Keratinocyte (primary cell): ENCODE measurements around the gene TRAF3IP3. TPM values are rescaled to one million over a fixed set of nuclear protein-coding genes. Genes with fewer than 3 reads are reported as not detected.

Source experiments
- DNase-seq: peaks from one replicate; pipeline ENCODE4 v3.0.0-alpha.2; 2011; ENCODE audit warnings: low read depth, missing footprints, low spot score
- FAIRE-seq: peaks from 2 replicates; lab custom pipeline; 2011; peaks lifted over from hg19 to GRCh38; lab: Jason Lieb, UNC
- H2AFZ ChIP-seq: 2 replicates; pipeline ENCODE4 v1.6.0; 2012; ENCODE audit warnings: low read length, control low read depth, inconsistent platforms; ENCODE audit not compliant: control insufficient read depth
- H3K27ac ChIP-seq: 2 replicates; pipeline ENCODE4 v1.5.1; 2011; ENCODE audit warnings: low read length; ENCODE audit not compliant: control insufficient read depth, insufficient read depth
- H3K27me3 ChIP-seq: 3 replicates; pipeline ENCODE4 v1.6.0; 2011; ENCODE audit warnings: low read length; ENCODE audit not compliant: control insufficient read depth, insufficient read depth; ENCODE audit errors: extremely low read depth
- H3K36me3 ChIP-seq, 2 experiments: 2 replicates in 1 of 2; 3 replicates in 1 of 2; pipeline ENCODE4 v1.5.1; 2011; ENCODE audit warnings: low read length in 2 of 2, mild to moderate bottlenecking in 1 of 2; ENCODE audit not compliant: control insufficient read depth in 2 of 2, insufficient read depth in 2 of 2; ENCODE audit errors: extremely low read depth in 1 of 2
- H3K4me1 ChIP-seq: 3 replicates; pipeline ENCODE4 v1.5.1; 2011; ENCODE audit warnings: low read length; ENCODE audit not compliant: control insufficient read depth, insufficient read depth; ENCODE audit errors: extremely low read depth
- H3K4me2 ChIP-seq: 3 replicates; pipeline ENCODE4 v1.6.0; 2011; ENCODE audit warnings: low read depth, low read length; ENCODE audit not compliant: control insufficient read depth, insufficient read depth; ENCODE audit errors: extremely low read depth
- H3K4me3 ChIP-seq, 3 experiments: fragments of 200-600 bp in 1 of 3; sonication (generic) in 1 of 3; 2 replicates in 2 of 3; 3 replicates in 1 of 3; pipeline ENCODE4 v1.5.1; 2011 to 2016; ENCODE audit warnings: low read length in 3 of 3, mild to moderate bottlenecking in 3 of 3, control low read depth in 2 of 3, inconsistent platforms in 1 of 3, low read depth in 1 of 3, mixed read lengths in 1 of 3, mixed run types in 1 of 3, moderate library complexity in 1 of 3; ENCODE audit not compliant: control insufficient read depth in 2 of 3, insufficient read depth in 2 of 3; ENCODE audit errors: extremely low read depth in 1 of 3
- H3K79me2 ChIP-seq: 2 replicates; pipeline ENCODE4 v1.6.0; 2012; ENCODE audit warnings: low read length; ENCODE audit not compliant: control insufficient read depth, insufficient read depth
- H3K9ac ChIP-seq: 3 replicates; pipeline ENCODE4 v1.6.0; 2011; ENCODE audit warnings: low read length; ENCODE audit not compliant: control insufficient read depth, insufficient read depth; ENCODE audit errors: extremely low read depth
- H3K9me1 ChIP-seq: 3 replicates; pipeline ENCODE4 v1.6.0; 2011; ENCODE audit warnings: low read length; ENCODE audit not compliant: control insufficient read depth, insufficient read depth; ENCODE audit errors: extremely low read depth
- H3K9me3 ChIP-seq: 2 replicates; pipeline ENCODE4 v1.5.1; 2012; ENCODE audit warnings: low read depth, low read length; ENCODE audit not compliant: control insufficient read depth
- H4K20me1 ChIP-seq: 3 replicates; pipeline ENCODE4 v1.6.0; 2011; ENCODE audit warnings: low read length; ENCODE audit not compliant: control insufficient read depth, insufficient read depth; ENCODE audit errors: extremely low read depth
- CTCF ChIP-seq, 3 experiments: IDR thresholded peaks in 1 of 3; conservative IDR thresholded peaks in 1 of 3; optimal IDR thresholded peaks in 1 of 3; 2 replicates in 2 of 3; 3 replicates in 1 of 3; pipeline versions ENCODE3 to v1.5.1; 2011; ENCODE audit warnings: low read length in 3 of 3, mild to moderate bottlenecking in 3 of 3, moderate library complexity in 2 of 3, control low read depth in 1 of 3, inconsistent platforms in 1 of 3; ENCODE audit not compliant: insufficient read depth in 2 of 3; ENCODE audit errors: extremely low read depth in 1 of 3
- EZH2 ChIP-seq: IDR thresholded peaks from one replicate; pipeline ENCODE4 v1.6.1; 2012; ENCODE audit warnings: inconsistent platforms, mild to moderate bottlenecking, low read length, moderate library complexity
- dilution Hi-C: fragments of 300-500 bp; cut with MboI; formaldehyde crosslinking; loops from one replicate; pipeline ENCODE4 v1.7.0; 2020; ENCODE audit warnings: low sequenced_read_pairs; ENCODE audit not compliant: extremely low pct_ligation_motif_present
- polyA plus RNA-seq, 5 experiments: library from polyadenylated mRNA; depleted of rRNA in 3 of 5; stranded (reverse) in 3 of 5; stranded (forward) in 1 of 5; unstranded in 1 of 5; fragments of >200 nt; gene quantifications; 1 replicate in 1 of 5; 2 replicates in 3 of 5; 3 replicates in 1 of 5; pipeline versions ENCODE4 v1.2.1 to v1.2.3, GENCODE V29; 2011 to 2012; ENCODE audit warnings: missing spikeins in 2 of 5, low read depth in 1 of 5, low replicate concordance in 1 of 5

The TRAF3IP3 gene
- polyA plus RNA-seq, 1 donor (not counting 4 experiments of a cell fraction or from before 2014, with no cell fraction given) = 0.16 TPM

GRCh38 chr1:209761011-209761635, 5.3 kb downstream of the TRAF3IP3 start:
- no peaks in the 10 kb centered on the region for H3K27me3 ChIP-seq

GRCh38 chr1:209766051-209766450, 10.2 kb downstream of the TRAF3IP3 start:
- H3K27me3 ChIP-seq = no peaks in the 10 kb centered on the region
- TF ChIP-seq CTCF (optimal IDR thresholded peaks at IDR 0.05 in 1 of 3, IDR thresholded peaks at IDR 0.05 in 1 of 3, conservative IDR thresholded peaks at IDR 0.05 in 1 of 3; ENCODE audit: extremely low read depth in 1 of 3, insufficient read depth in 2 of 3, low read length in 3 of 3) (no peak), EZH2 (no peak)
- H4K20me1 ChIP-seq = no peaks in the 10 kb centered on the region
- H3K4me2 ChIP-seq = no peak overlapping the region
- no peak overlapping the region for H2AFZ ChIP-seq
- H3K9me1 ChIP-seq = no peaks in the 10 kb centered on the region
- H3K4me3 ChIP-seq = no peak overlapping the region
- no peaks in the 10 kb centered on the region for H3K79me2 ChIP-seq
- dilution Hi-C loops = no loop called here
- no peaks in the 10 kb centered on the region for H3K9me3 ChIP-seq
- FAIRE-seq (no peak), DNase-seq (no peak)
- H3K4me1 ChIP-seq = peaks cover 22% of the 10 kb centered on the region
- H3K27ac ChIP-seq = no peak overlapping the region
- peaks cover 0 to 2% of the 10 kb centered on the region in 2 experiments for H3K36me3 ChIP-seq
- no peak overlapping the region for H3K9ac ChIP-seq

More at GRCh38 chr1:209761011-209761635, 5.3 kb downstream of the TRAF3IP3 start:
- Histone ChIP-seq H3K27ac (no peak overlapping the region), H3K4me2 (no peak overlapping the region), H3K9me1 (no peaks in the 10 kb centered on the region), H3K4me3 (no peak overlapping the region), H3K79me2 (no peaks in the 10 kb centered on the region), H3K9ac (no peak overlapping the region), H2AFZ (no peak overlapping the region), H3K9me3 (no peaks in the 10 kb centered on the region), H4K20me1 (no peaks in the 10 kb centered on the region), H3K36me3 (no peaks in the 10 kb centered on the region), H3K4me1 (no peaks in the 10 kb centered on the region)
- FAIRE-seq (no peak), DNase-seq (no peak)
- TF ChIP-seq CTCF (optimal IDR thresholded peaks at IDR 0.05 in 1 of 3, IDR thresholded peaks at IDR 0.05 in 1 of 3, conservative IDR thresholded peaks at IDR 0.05 in 1 of 3; ENCODE audit: extremely low read depth in 1 of 3, insufficient read depth in 2 of 3, low read length in 3 of 3) (no peak), EZH2 (no peak)
- dilution Hi-C loops = no loop called here
